PC-9 (cell line): ENCODE data around the gene MGAT5.

Experiments
- CTCF ChIP-seq: fragments of 200-600 bp; sonication (generic); conservative IDR thresholded peaks from 2 replicates; pipeline ENCODE4 v1.6.1; 2017; ENCODE audit warnings: mixed run types, antibody characterized with exemption, mild to moderate bottlenecking, moderate library complexity
- EZH2 ChIP-seq: fragments of 200-600 bp; sonication (generic); IDR thresholded peaks from 2 replicates; pipeline ENCODE4 v1.8.0; 2017; ENCODE audit warnings: antibody characterized with exemption, low read depth

- TF ChIP-seq CTCF (no peak), EZH2 (no peak)
Measured at GRCh38 chr2:134370655-134371445, 117.0 kb downstream of the MGAT5 start.
